ENCODE results near the gene IGFL4.

- TF ChIP-seq CTCF (IDR thresholded peaks at IDR 0.05): no peak
- no peak for TF ChIP-seq POLR2A (IDR thresholded peaks at IDR 0.05)
- no peak for TF ChIP-seq EP300 (IDR thresholded peaks at IDR 0.05)
- TF ChIP-seq POLR2AphosphoS5 (IDR thresholded peaks at IDR 0.05): no peak
Measured at GRCh38 chr19:45999653-46000121, 41.1 kb downstream of the IGFL4 start.

Data from stomach (tissue), 4 donors.